Upper lobe of right lung (tissue), 1 donor: ENCODE results near the gene PFKFB1. TPM values are rescaled to one million over a fixed set of nuclear protein-coding genes. Genes with fewer than 3 reads are reported as not detected.

Source experiments
- ATAC-seq: fragments of 200-7000 bp; cut with Tn5 transposase; one replicate; pipeline ENCODE4 v1.9.1; 2020; ENCODE audit warnings: mild to moderate bottlenecking, moderate library complexity
- DNase-seq: peaks from one replicate; pipeline ENCODE4 v3.0.0-alpha.2; 2020
- H3K27ac ChIP-seq: fragments of 200-600 bp; one replicate; pipeline ENCODE4 v1.8.0; 2022
- H3K27me3 ChIP-seq: fragments of 200-600 bp; one replicate; pipeline ENCODE4 v1.8.0; 2022; ENCODE audit warnings: mild to moderate bottlenecking
- H3K36me3 ChIP-seq: fragments of 200-600 bp; one replicate; pipeline ENCODE4 v1.8.0; 2022
- H3K4me1 ChIP-seq: fragments of 200-600 bp; one replicate; pipeline ENCODE4 v1.8.0; 2022
- H3K4me3 ChIP-seq: fragments of 200-600 bp; one replicate; pipeline ENCODE4 v1.8.0; 2022; ENCODE audit warnings: mild to moderate bottlenecking
- H3K9me3 ChIP-seq: fragments of 200-600 bp; one replicate; pipeline ENCODE4 v1.8.0; 2022
- intact Hi-C: fragments of 100-400 bp; cut with DNase I; formaldehyde crosslinking; loops from one replicate; pipeline ENCODE4 v1.11.0; 2022
- total RNA-seq: library from RNA; stranded (reverse); fragmentation: NEBNext Ultra II Directional; extraction: Animal tissue kit (Norgen Biotek cat#: 25700); gene quantifications from one replicate; pipeline ENCODE4 v1.2.1, GENCODE V29; 2021
- TF ChIP-seq, protein P1 (sequence below): fragments of 200-600 bp; IDR thresholded peaks from one replicate; pipeline ENCODE4 v1.8.0; 2022; ENCODE audit warnings: antibody characterized with exemption
- donor health status: DM: no; HTN: yes; CAD: no; lungs with severe emphysema.

PFKFB1 gene
- total RNA-seq, 1 donor from 2014 or later: not detected

DNA sequence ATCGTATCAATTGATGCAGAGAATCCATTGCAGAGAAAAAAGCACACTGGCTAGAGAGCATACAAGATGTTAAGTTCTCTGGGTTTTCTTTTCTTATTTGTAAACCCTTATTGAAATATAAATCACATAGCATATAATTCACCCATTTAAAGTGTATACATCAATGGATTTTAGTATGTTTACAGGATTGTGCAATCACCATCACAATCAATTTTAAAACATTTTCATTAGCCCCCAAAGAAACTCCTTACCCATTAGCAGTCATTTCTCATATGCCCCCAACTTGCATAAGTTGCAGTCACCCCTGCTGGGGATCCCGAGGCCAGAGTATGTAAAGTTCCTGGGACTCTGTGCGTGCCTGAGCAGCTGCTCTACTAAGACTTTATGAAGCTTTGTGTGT, 108.2 kb downstream of the PFKFB1 start:
- Histone ChIP-seq H3K4me3 (no peak overlapping the region), H3K36me3 (no peaks in the 10 kb centered on the region), H3K9me3 (no peaks in the 10 kb centered on the region), H3K27me3 (no peaks in the 10 kb centered on the region), H3K27ac (no peak overlapping the region), H3K4me1 (no peaks in the 10 kb centered on the region)
- TF ChIP-seq, protein P1, sequence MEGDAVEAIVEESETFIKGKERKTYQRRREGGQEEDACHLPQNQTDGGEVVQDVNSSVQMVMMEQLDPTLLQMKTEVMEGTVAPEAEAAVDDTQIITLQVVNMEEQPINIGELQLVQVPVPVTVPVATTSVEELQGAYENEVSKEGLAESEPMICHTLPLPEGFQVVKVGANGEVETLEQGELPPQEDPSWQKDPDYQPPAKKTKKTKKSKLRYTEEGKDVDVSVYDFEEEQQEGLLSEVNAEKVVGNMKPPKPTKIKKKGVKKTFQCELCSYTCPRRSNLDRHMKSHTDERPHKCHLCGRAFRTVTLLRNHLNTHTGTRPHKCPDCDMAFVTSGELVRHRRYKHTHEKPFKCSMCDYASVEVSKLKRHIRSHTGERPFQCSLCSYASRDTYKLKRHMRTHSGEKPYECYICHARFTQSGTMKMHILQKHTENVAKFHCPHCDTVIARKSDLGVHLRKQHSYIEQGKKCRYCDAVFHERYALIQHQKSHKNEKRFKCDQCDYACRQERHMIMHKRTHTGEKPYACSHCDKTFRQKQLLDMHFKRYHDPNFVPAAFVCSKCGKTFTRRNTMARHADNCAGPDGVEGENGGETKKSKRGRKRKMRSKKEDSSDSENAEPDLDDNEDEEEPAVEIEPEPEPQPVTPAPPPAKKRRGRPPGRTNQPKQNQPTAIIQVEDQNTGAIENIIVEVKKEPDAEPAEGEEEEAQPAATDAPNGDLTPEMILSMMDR: no peak
- ATAC-seq (no peak), DNase-seq (no peak)
- intact Hi-C loops: no loop called here

Other genes starting within 250 kb of the PFKFB1 start
- gene ITIH6, start 195.9 kb downstream of the PFKFB1 start, total RNA-seq: not detected
- 98.4 TPM for gene MAGED2, start 186.4 kb downstream of the PFKFB1 start, total RNA-seq
- gene TRO, start 73.4 kb downstream of the PFKFB1 start, total RNA-seq: 2.7 TPM
- gene APEX2, start 6.2 kb upstream of the PFKFB1 start, total RNA-seq: 10.5 TPM
- 0.78 TPM for gene ALAS2, start 36.8 kb upstream of the PFKFB1 start, total RNA-seq
- not detected for gene PAGE2B, start 80.8 kb upstream of the PFKFB1 start, total RNA-seq
- gene PAGE2, start 94.8 kb upstream of the PFKFB1 start, total RNA-seq: not detected
- gene PAGE5, start 226.2 kb upstream of the PFKFB1 start, total RNA-seq: not detected